ENCODE results near the gene WFDC1.

WFDC1 gene

GRCh38 chr16:84294531-84295142 is at the start of gene WFDC1:
Gene WFDC1, plus strand, starts transcription at chr16:84294878. Its CDS starts 94 bp downstream, at chr16:84294972.
- no peak for DNase-seq

- DNase-seq = no peak
These were observed 48.6 kb upstream of the WFDC1 start for GRCh38 chr16:84245956-84246678.

- DNase-seq = no peak
These were observed 48.0 kb upstream of the WFDC1 start for GRCh38 chr16:84246679-84247077.

- no peak for DNase-seq
These were observed 47.3 kb upstream of the WFDC1 start for GRCh38 chr16:84247331-84247730.

GRCh38 chr16:84247844-84248243 is 46.8 kb upstream of the WFDC1 start:
- DNase-seq = no peak

- no peak for DNase-seq
These were observed 42.5 kb upstream of the WFDC1 start for GRCh38 chr16:84252184-84252583.

GRCh38 chr16:84253173-84253572 is 41.5 kb upstream of the WFDC1 start:
- no peak for DNase-seq

GRCh38 chr16:84254062-84254461 is 40.6 kb upstream of the WFDC1 start:
- no peak for DNase-seq

GRCh38 chr16:84255050-84255810 is 39.4 kb upstream of the WFDC1 start:
- DNase-seq = no peak

- DNase-seq = no peak
These were observed 36.4 kb upstream of the WFDC1 start for GRCh38 chr16:84258266-84258665.

- DNase-seq = no peak
These were observed 35.0 kb upstream of the WFDC1 start for GRCh38 chr16:84259691-84260090.

- DNase-seq = no peak
These were observed 33.7 kb upstream of the WFDC1 start for GRCh38 chr16:84260766-84261554.

- DNase-seq = no peak
These were observed 32.6 kb upstream of the WFDC1 start for GRCh38 chr16:84262031-84262430.

GRCh38 chr16:84262939-84263338 is 31.7 kb upstream of the WFDC1 start:
- no peak for DNase-seq

GRCh38 chr16:84266451-84266850 is 28.2 kb upstream of the WFDC1 start:
- peak; percentile 43 to 77 for DNase-seq

GRCh38 chr16:84267380-84267779 is 27.3 kb upstream of the WFDC1 start:
- no peak for DNase-seq

- no peak for DNase-seq
These were observed 26.2 kb upstream of the WFDC1 start for GRCh38 chr16:84268291-84269040.

- DNase-seq = no peak
These were observed 24.6 kb upstream of the WFDC1 start for GRCh38 chr16:84270071-84270470.

- no peak for DNase-seq
These were observed 24.1 kb upstream of the WFDC1 start for GRCh38 chr16:84270531-84270930.

- DNase-seq = no peak
These were observed 23.6 kb upstream of the WFDC1 start for GRCh38 chr16:84271037-84271436.

GRCh38 chr16:84271866-84272265 is 22.8 kb upstream of the WFDC1 start:
- DNase-seq = no peak

- DNase-seq = no peak
These were observed 21.8 kb upstream of the WFDC1 start for GRCh38 chr16:84272740-84273320.
